Gastrocnemius medialis (tissue), 4 donors: ENCODE data around the gene WNT9A.

Experiments
- POLR2A ChIP-seq, 2 donors: fragments of 450-650 bp; IDR thresholded peaks; one replicate each; pipeline ENCODE4 v1.6.1; 2017; ENCODE audit warnings: antibody characterized with exemption in 2 of 2, mild to moderate bottlenecking in 2 of 2, moderate library complexity in 2 of 2
- TF ChIP-seq, protein P1 (sequence below), 5 experiments: fragments of 450-650 bp in 3 of 5; fragments of 200-600 bp in 2 of 5; sonication (generic) in 2 of 5; IDR thresholded peaks in 4 of 5; conservative IDR thresholded peaks in 1 of 5; 1 replicate in 4 of 5; 2 replicates in 1 of 5; pipeline ENCODE4 v1.5.1; 2016 to 2019; ENCODE audit warnings: antibody characterized with exemption in 5 of 5, mild to moderate bottlenecking in 3 of 5, moderate library complexity in 3 of 5

DNA sequence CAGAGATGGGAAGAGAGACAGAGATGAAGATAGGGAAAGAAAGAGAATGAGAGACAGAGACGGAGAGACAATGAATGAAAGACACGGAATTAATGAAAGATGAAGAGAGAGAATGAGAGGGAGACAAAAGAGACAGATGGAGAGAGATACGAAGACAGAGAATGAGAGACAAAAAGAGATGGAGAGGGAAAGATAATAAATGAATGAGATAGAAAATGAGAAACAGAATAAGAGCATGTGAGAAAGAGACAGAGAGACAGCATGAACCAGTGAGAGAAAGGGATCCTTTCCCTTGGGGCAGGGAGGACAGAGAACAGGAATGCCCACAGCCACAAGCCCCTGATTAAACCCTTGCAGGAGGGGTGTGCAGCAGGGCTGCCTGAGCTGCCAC lies 5.3 kb upstream of the WNT9A start:
- no peak for TF ChIP-seq POLR2A (IDR thresholded peaks at IDR 0.05)
- TF ChIP-seq, protein P1, sequence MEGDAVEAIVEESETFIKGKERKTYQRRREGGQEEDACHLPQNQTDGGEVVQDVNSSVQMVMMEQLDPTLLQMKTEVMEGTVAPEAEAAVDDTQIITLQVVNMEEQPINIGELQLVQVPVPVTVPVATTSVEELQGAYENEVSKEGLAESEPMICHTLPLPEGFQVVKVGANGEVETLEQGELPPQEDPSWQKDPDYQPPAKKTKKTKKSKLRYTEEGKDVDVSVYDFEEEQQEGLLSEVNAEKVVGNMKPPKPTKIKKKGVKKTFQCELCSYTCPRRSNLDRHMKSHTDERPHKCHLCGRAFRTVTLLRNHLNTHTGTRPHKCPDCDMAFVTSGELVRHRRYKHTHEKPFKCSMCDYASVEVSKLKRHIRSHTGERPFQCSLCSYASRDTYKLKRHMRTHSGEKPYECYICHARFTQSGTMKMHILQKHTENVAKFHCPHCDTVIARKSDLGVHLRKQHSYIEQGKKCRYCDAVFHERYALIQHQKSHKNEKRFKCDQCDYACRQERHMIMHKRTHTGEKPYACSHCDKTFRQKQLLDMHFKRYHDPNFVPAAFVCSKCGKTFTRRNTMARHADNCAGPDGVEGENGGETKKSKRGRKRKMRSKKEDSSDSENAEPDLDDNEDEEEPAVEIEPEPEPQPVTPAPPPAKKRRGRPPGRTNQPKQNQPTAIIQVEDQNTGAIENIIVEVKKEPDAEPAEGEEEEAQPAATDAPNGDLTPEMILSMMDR (IDR thresholded peaks at IDR 0.05 in 4 of 5, conservative IDR thresholded peaks at IDR 0.05 in 1 of 5), result no peak
